A549 (cell line): Measurements from ENCODE around the gene PARD6A. TPM values are rescaled to one million over a fixed set of nuclear protein-coding genes. Genes with fewer than 3 reads are reported as not detected.

ENCODE experiments used
- ATAC-seq, 2 experiments: fragments of 200-7000 bp in 1 of 2; fragments of >200 bp in 1 of 2; cut with Nextera tagmentation in 1 of 2; cut with Tn5 transposase in 1 of 2; 3 replicates each; pipeline versions ENCODE4 v1.8.0 to v1.9.1; 2018 to 2020; ENCODE audit warnings: mild to moderate bottlenecking in 1 of 2, moderate library complexity in 1 of 2
- CTCF ChIA-PET: fragments of 300-600 bp; sonication (Branson Sonifier 250); formaldehyde crosslinking; extraction: SDS; loops from one replicate; lab custom pipeline; 2021; ENCODE audit warnings: antibody characterized with exemption, inconsistent platforms; lab: Yijun Ruan, JAX
- POLR2A ChIA-PET: fragments of 350-600 bp; formaldehyde crosslinking; extraction: SDS; loops from one replicate; lab custom pipeline; 2021; ENCODE audit warnings: antibody characterized with exemption, inconsistent platforms; lab: Yijun Ruan, JAX
- DNase-seq, 2 experiments: peaks; one replicate each; pipeline versions ENCODE4 v3.0.0 to v3.0.0-alpha.2; 2011 to 2016; ENCODE audit warnings: low read depth in 1 of 2, low spot score in 1 of 2
- FAIRE-seq: peaks from 2 replicates; lab custom pipeline; 2011; peaks lifted over from hg19 to GRCh38; lab: Jason Lieb, UNC
- H3K27ac ChIP-seq, 2 experiments: fragments of >200 bp; sonication (Bioruptor Twin); formaldehyde crosslinking; 3 replicates each; pipeline ENCODE4 v1.5.1; 2016 to 2017
- H3K4me1 ChIP-seq: fragments of >200 bp; sonication (Bioruptor Twin); formaldehyde crosslinking; 3 replicates; pipeline ENCODE4 v1.6.1; 2016
- H3K4me2 ChIP-seq: fragments of >200 bp; sonication (Bioruptor Twin); formaldehyde crosslinking; 3 replicates; pipeline ENCODE4 v1.6.1; 2016
- H3K4me3 ChIP-seq: fragments of >200 bp; sonication (Bioruptor Twin); formaldehyde crosslinking; 3 replicates; pipeline ENCODE4 v1.5.1; 2016
- H3K9me3 ChIP-seq: fragments of >200 bp; sonication (Bioruptor Twin); formaldehyde crosslinking; 3 replicates; pipeline ENCODE4 v1.6.1; 2016
- BHLHE40 ChIP-seq: IDR thresholded peaks from 2 replicates; pipeline ENCODE4 v1.6.1; 2012; ENCODE audit warnings: low read depth, low read length, inconsistent platforms
- CBX2 ChIP-seq: fragments of 200-600 bp; sonication (generic); IDR thresholded peaks from 2 replicates; pipeline ENCODE4 v1.6.1; 2016; ENCODE audit warnings: low read depth, mild to moderate bottlenecking, borderline replicate concordance
- CHD2 ChIP-seq: fragments of 150-350 bp; IDR thresholded peaks from 2 replicates; pipeline ENCODE4 v1.6.1; 2014; ENCODE audit warnings: low read length; ENCODE audit not compliant: partially characterized antibody
- CHD4 ChIP-seq: fragments of 200-600 bp; sonication (generic); IDR thresholded peaks from 2 replicates; pipeline ENCODE4 v1.6.1; 2016; ENCODE audit warnings: antibody characterized with exemption, mild to moderate bottlenecking, borderline replicate concordance
- EHMT2 ChIP-seq: fragments of 200-600 bp; sonication (generic); IDR thresholded peaks from 2 replicates; pipeline ENCODE4 v1.6.1; 2016; ENCODE audit warnings: antibody characterized with exemption, low read depth, mild to moderate bottlenecking, moderate library complexity
- EP300 ChIP-seq, 2 experiments: fragments of >200 bp; sonication (Bioruptor Twin); formaldehyde crosslinking; IDR thresholded peaks; 2 replicates in 1 of 2; 3 replicates in 1 of 2; pipeline ENCODE4 v1.6.1; 2016 to 2017
- ESRRA ChIP-seq: fragments of 150-350 bp; IDR thresholded peaks from 2 replicates; pipeline ENCODE4 v1.6.1; 2014; ENCODE audit warnings: mild to moderate bottlenecking, low read length, borderline replicate concordance
- FOSL2 ChIP-seq, 2 experiments: fragments of 450-650 bp in 1 of 2; fragments of >200 bp in 1 of 2; sonication (Bioruptor Twin) in 1 of 2; formaldehyde crosslinking; IDR thresholded peaks; 2 replicates each; pipeline versions ENCODE4 v1.5.0 to v1.6.1; 2016 to 2020; ENCODE audit warnings: mild to moderate bottlenecking in 1 of 2, moderate library complexity in 1 of 2
- FOXS1 ChIP-seq: fragments of 250-450 bp; sonication (Bioruptor Pico); IDR thresholded peaks from 2 replicates; pipeline ENCODE4 v1.5.0; 2020; ENCODE audit warnings: mild to moderate bottlenecking, moderate library complexity
- GATA3 ChIP-seq: IDR thresholded peaks from 2 replicates; pipeline ENCODE4 v1.6.1; 2012; ENCODE audit warnings: borderline replicate concordance
- HDAC2 ChIP-seq: fragments of 200-600 bp; sonication (generic); IDR thresholded peaks from 2 replicates; pipeline ENCODE4 v1.6.1; 2016
- HES2 ChIP-seq: fragments of >200 bp; sonication (Bioruptor Twin); formaldehyde crosslinking; IDR thresholded peaks from 2 replicates; pipeline ENCODE4 v1.6.1; 2016
- HEYL ChIP-seq: fragments of 250-450 bp; sonication (Bioruptor Pico); IDR thresholded peaks from 2 replicates; pipeline ENCODE4 v1.8.0; 2021; ENCODE audit warnings: mild to moderate bottlenecking, moderate library complexity
- HMGXB4 ChIP-seq: fragments of 250-450 bp; sonication (Bioruptor Pico); IDR thresholded peaks from 2 replicates; pipeline ENCODE4 v1.5.0; 2021; ENCODE audit warnings: mild to moderate bottlenecking, moderate library complexity, borderline replicate concordance
- HOXA7 ChIP-seq: fragments of 250-450 bp; sonication (Bioruptor Pico); IDR thresholded peaks from 2 replicates; pipeline ENCODE4 v1.5.0; 2020; ENCODE audit warnings: mild to moderate bottlenecking, moderate library complexity
- HOXB13 ChIP-seq: fragments of 250-450 bp; sonication (Bioruptor Pico); IDR thresholded peaks from 2 replicates; pipeline ENCODE4 v1.5.0; 2020; ENCODE audit warnings: low read depth, mild to moderate bottlenecking, moderate library complexity
- KDM1A ChIP-seq: fragments of 200-600 bp; sonication (generic); IDR thresholded peaks from 2 replicates; pipeline ENCODE4 v1.6.1; 2016; ENCODE audit warnings: low read depth, mild to moderate bottlenecking
- MAFK ChIP-seq: fragments of 450-650 bp; IDR thresholded peaks from 2 replicates; pipeline ENCODE4 v1.6.1; 2014; ENCODE audit not compliant: partially characterized antibody
- MYC ChIP-seq: IDR thresholded peaks from 2 replicates; pipeline ENCODE4 v1.6.1; 2012; ENCODE audit warnings: mild to moderate bottlenecking, inconsistent platforms, low read length, improper control_type of control experiment, borderline replicate concordance
- NPAS2 ChIP-seq: fragments of 250-450 bp; sonication (Bioruptor Pico); IDR thresholded peaks from 2 replicates; pipeline ENCODE4 v1.8.0; 2022; ENCODE audit warnings: mild to moderate bottlenecking, moderate library complexity, borderline replicate concordance
- PBX3 ChIP-seq: IDR thresholded peaks from 2 replicates; pipeline ENCODE4 v1.6.1; 2012
- PHF8 ChIP-seq: fragments of 200-600 bp; sonication (generic); IDR thresholded peaks from 2 replicates; pipeline ENCODE4 v1.6.1; 2016; ENCODE audit warnings: low read depth, mild to moderate bottlenecking, antibody characterized with exemption, moderate library complexity, borderline replicate concordance
- POLR2A ChIP-seq: IDR thresholded peaks from 2 replicates; pipeline ENCODE4 v1.6.1; 2012; ENCODE audit warnings: mild to moderate bottlenecking, low read length
- RARB ChIP-seq: fragments of 250-450 bp; sonication (Bioruptor Pico); IDR thresholded peaks from 2 replicates; pipeline ENCODE4 v1.8.0; 2021; ENCODE audit warnings: mild to moderate bottlenecking, moderate library complexity
- RNF2 ChIP-seq: fragments of 200-600 bp; sonication (generic); IDR thresholded peaks from 2 replicates; pipeline ENCODE4 v1.6.1; 2016; ENCODE audit warnings: low read depth, mild to moderate bottlenecking, antibody characterized with exemption, moderate library complexity, borderline replicate concordance
- SMC3 ChIP-seq: fragments of >200 bp; sonication (Bioruptor Twin); formaldehyde crosslinking; IDR thresholded peaks from 3 replicates; pipeline ENCODE4 v1.6.1; 2018; ENCODE audit warnings: inconsistent platforms
- TP53 ChIP-seq: fragments of 250-450 bp; sonication (Bioruptor Pico); IDR thresholded peaks from 2 replicates; pipeline ENCODE4 v1.5.0; 2021; ENCODE audit warnings: mild to moderate bottlenecking, moderate library complexity
- USF2 ChIP-seq: fragments of 450-650 bp; IDR thresholded peaks from 2 replicates; pipeline ENCODE4 v1.6.1; 2014; ENCODE audit warnings: antibody characterized with exemption
- ZC3H11A ChIP-seq: fragments of 450-650 bp; IDR thresholded peaks from 2 replicates; pipeline ENCODE4 v1.6.1; 2014; ENCODE audit warnings: antibody characterized with exemption, mild to moderate bottlenecking
- ZFP36 ChIP-seq: fragments of 450-650 bp; IDR thresholded peaks from 2 replicates; pipeline ENCODE4 v1.6.1; 2014; ENCODE audit warnings: borderline replicate concordance; ENCODE audit not compliant: partially characterized antibody
- WGBS: methylation state at CpG from one replicate; pipeline ENCODE4 v1.1.6; 2017; ENCODE audit errors: missing lambda C conversion rate; 5-methylcytosine and 5-hydroxymethylcytosine counted together
- polyA minus RNA-seq: library from RNA; depleted of rRNA, polyadenylated mRNA; stranded (reverse); fragments of >200 nt; gene quantifications from 2 replicates; pipeline ENCODE4 v1.2.3, GENCODE V29; 2011; rRNA and poly(A)+ RNA removed
- polyA plus RNA-seq, 4 experiments: library from polyadenylated mRNA; depleted of rRNA in 3 of 4; stranded (reverse); fragments of >200 nt; fragmentation: RNase III in 1 of 4; extraction: RNeasy Plus Mini Kit Qiagen cat#74134 plus additional on column Dnase treatment in 1 of 4; gene quantifications; 2 replicates in 3 of 4; 3 replicates in 1 of 4; pipeline ENCODE4 v1.2.3, GENCODE V29; 2011 to 2017
- TF ChIP-seq, protein P1 (sequence below): IDR thresholded peaks from 2 replicates; pipeline ENCODE4 v1.6.1; 2012
- TF ChIP-seq, protein P2 (sequence below): fragments of >200 bp; sonication (Bioruptor Twin); formaldehyde crosslinking; IDR thresholded peaks from 3 replicates; pipeline ENCODE4 v1.6.1; 2016
- TF ChIP-seq, protein P3 (sequence below): fragments of 250-450 bp; sonication (Bioruptor Pico); IDR thresholded peaks from 2 replicates; pipeline ENCODE4 v1.5.0; 2020; ENCODE audit warnings: low read depth, mild to moderate bottlenecking, moderate library complexity
- TF ChIP-seq, protein P4 (sequence below): IDR thresholded peaks from 2 replicates; pipeline ENCODE4 v1.6.1; 2012; ENCODE audit warnings: low read depth, borderline replicate concordance

PARD6A gene
- polyA plus RNA-seq (2011; rRNA removed) (1.7 and 1.8 TPM in 2 replicates), polyA plus RNA-seq (2017; fragmentation: RNase III; extraction: RNeasy Plus Mini Kit Qiagen cat#74134 plus additional on column Dnase treatment) (1.4 to 2.2 TPM (median 1.9 TPM) in 3 replicates), polyA minus RNA-seq (1.2 and 2.5 TPM in 2 replicates)
- polyA plus RNA-seq (2012; cell fraction: cytosol; rRNA removed), result 3.2 and 3.6 TPM in 2 replicates
- 1.3 and 2.2 TPM in 2 replicates for polyA plus RNA-seq (2012; cell fraction: nucleus; rRNA removed)

GRCh38 chr16:67660564-67661028 lies at the start of gene PARD6A:
TSS of gene PARD6A (plus strand) at chr16:67660960. CDS start at chr16:67661039, 79 bp downstream.
- H3K27ac ChIP-seq, result peak within 1 kb of the TSS; percentile 90 to 92
- FAIRE-seq (peak; percentile 23), ATAC-seq (peak; percentile 66 to 81), DNase-seq (peak; percentile 96 to 99)
- ChIA-PET POLR2A (interaction anchor here (0.7 to 1.5 kb wide), 7 partner anchors 13 to 146 kb away, joined by 3 to 17 read pairs (median 4); partner anchors contain the start of genes CARMIL2, CTCF, RANBP10 and TSNAXIP1), CTCF (interaction anchor here (0.8 to 8.6 kb wide), 9 partner anchors 8 to 146 kb away, joined by 3 to 51 read pairs (median 7); partner anchors contain the start of gene CARMIL2)
- H3K4me1 ChIP-seq, result peaks cover 8% of the 10 kb centered on the region
- H3K9me3 ChIP-seq, result no peaks in the 10 kb centered on the region
- H3K4me3 ChIP-seq, result peak within 1 kb of the TSS; percentile 91
- H3K4me2 ChIP-seq, result peak within 1 kb of the TSS; percentile 80
- 3% methylated on average over 29 of the region's 48 CpGs for WGBS
- TF ChIP-seq RARB (CRISPR knock-in tag), result no peak
- TF ChIP-seq HDAC2, result no peak
- no peak for TF ChIP-seq ESRRA
- no peak for TF ChIP-seq TP53 (CRISPR knock-in tag)
- TF ChIP-seq, protein P1, sequence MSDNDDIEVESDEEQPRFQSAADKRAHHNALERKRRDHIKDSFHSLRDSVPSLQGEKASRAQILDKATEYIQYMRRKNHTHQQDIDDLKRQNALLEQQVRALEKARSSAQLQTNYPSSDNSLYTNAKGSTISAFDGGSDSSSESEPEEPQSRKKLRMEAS, result 0 out of 2 replicates have a peak, but pooled peaks have one; percentile 22
- TF ChIP-seq USF2, result no peak
- TF ChIP-seq, protein P2, sequence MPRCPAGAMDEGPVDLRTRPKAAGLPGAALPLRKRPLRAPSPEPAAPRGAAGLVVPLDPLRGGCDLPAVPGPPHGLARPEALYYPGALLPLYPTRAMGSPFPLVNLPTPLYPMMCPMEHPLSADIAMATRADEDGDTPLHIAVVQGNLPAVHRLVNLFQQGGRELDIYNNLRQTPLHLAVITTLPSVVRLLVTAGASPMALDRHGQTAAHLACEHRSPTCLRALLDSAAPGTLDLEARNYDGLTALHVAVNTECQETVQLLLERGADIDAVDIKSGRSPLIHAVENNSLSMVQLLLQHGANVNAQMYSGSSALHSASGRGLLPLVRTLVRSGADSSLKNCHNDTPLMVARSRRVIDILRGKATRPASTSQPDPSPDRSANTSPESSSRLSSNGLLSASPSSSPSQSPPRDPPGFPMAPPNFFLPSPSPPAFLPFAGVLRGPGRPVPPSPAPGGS, result no peak; the same call in 1 of the 3 replicates
- no peak for TF ChIP-seq EHMT2
- no peak for TF ChIP-seq POLR2A
- TF ChIP-seq, protein P3, sequence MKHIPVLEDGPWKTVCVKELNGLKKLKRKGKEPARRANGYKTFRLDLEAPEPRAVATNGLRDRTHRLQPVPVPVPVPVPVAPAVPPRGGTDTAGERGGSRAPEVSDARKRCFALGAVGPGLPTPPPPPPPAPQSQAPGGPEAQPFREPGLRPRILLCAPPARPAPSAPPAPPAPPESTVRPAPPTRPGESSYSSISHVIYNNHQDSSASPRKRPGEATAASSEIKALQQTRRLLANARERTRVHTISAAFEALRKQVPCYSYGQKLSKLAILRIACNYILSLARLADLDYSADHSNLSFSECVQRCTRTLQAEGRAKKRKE, result no peak
- TF ChIP-seq BHLHE40, result no peak
- no peak for TF ChIP-seq PBX3
- 0 out of 2 replicates have a peak, but pooled peaks have one; percentile 4 for TF ChIP-seq PHF8
- TF ChIP-seq CHD4, result no peak
- peak; percentile 31; the same call in 1 of the 2 replicates for TF ChIP-seq KDM1A
- 0 out of 2 replicates have a peak, but pooled peaks have one; percentile 4 for TF ChIP-seq ZC3H11A
- no peak for TF ChIP-seq EP300 (IDR thresholded peaks at IDR 0.05)
- no peak for TF ChIP-seq FOXS1 (CRISPR knock-in tag)
- no peak for TF ChIP-seq HOXB13 (CRISPR knock-in tag)
- TF ChIP-seq CBX2, result no peak
- TF ChIP-seq RNF2, result no peak
- no peak for TF ChIP-seq FOSL2 (IDR thresholded peaks at IDR 0.05)
- TF ChIP-seq FOSL2 (CRISPR knock-in tag; IDR thresholded peaks at IDR 0.05), result peak; percentile 61
- no peak for TF ChIP-seq HEYL (CRISPR knock-in tag)
- TF ChIP-seq HES2, result no peak
- TF ChIP-seq MYC, result 0 out of 2 replicates have a peak, but pooled peaks have one; percentile 49
- TF ChIP-seq ZFP36, result no peak
- no peak for TF ChIP-seq NPAS2 (CRISPR knock-in tag)
- TF ChIP-seq GATA3, result no peak
- TF ChIP-seq MAFK, result no peak
- no peak for TF ChIP-seq CHD2
- TF ChIP-seq, protein P4, sequence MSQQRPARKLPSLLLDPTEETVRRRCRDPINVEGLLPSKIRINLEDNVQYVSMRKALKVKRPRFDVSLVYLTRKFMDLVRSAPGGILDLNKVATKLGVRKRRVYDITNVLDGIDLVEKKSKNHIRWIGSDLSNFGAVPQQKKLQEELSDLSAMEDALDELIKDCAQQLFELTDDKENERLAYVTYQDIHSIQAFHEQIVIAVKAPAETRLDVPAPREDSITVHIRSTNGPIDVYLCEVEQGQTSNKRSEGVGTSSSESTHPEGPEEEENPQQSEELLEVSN, result no peak
- TF ChIP-seq HOXA7, result no peak
- TF ChIP-seq SMC3, result no peak
- no peak for TF ChIP-seq HMGXB4 (CRISPR knock-in tag)
